Spinal cord (tissue), 10 donors: ENCODE results near the gene ZFX. TPM values are rescaled to one million over a fixed set of nuclear protein-coding genes. Genes with fewer than 3 reads are reported as not detected.

Source experiments
- DNase-seq, 6 donors: peaks; one replicate each; pipeline versions ENCODE4 v3.0.0 to v3.0.0-alpha.2; 2013 to 2015; ENCODE audit warnings: low spot score in 6 of 6, low read depth in 4 of 6
- H3K27ac ChIP-seq: one replicate; pipeline ENCODE4 v1.5.1; 2013; ENCODE audit warnings: low read depth, low read length, control low read depth
- H3K27me3 ChIP-seq: one replicate; pipeline ENCODE4 v1.6.1; 2013; ENCODE audit warnings: low read length; ENCODE audit not compliant: control insufficient read depth, insufficient read depth
- H3K36me3 ChIP-seq: one replicate; pipeline ENCODE4 v1.6.1; 2013; ENCODE audit warnings: low read length; ENCODE audit not compliant: control insufficient read depth, insufficient read depth
- H3K4me1 ChIP-seq: one replicate; pipeline ENCODE4 v1.6.1; 2013; ENCODE audit warnings: low read length; ENCODE audit not compliant: control insufficient read depth, insufficient read depth
- H3K4me3 ChIP-seq: one replicate; pipeline ENCODE4 v1.5.1; 2013; ENCODE audit warnings: low read depth, low read length, control low read depth
- H3K9me3 ChIP-seq: one replicate; pipeline ENCODE4 v1.6.1; 2013; ENCODE audit warnings: low read length; ENCODE audit not compliant: control insufficient read depth, insufficient read depth
- WGBS: methylation state at CpG from one replicate; pipeline ENCODE4 v1.1.5; 2013; ENCODE audit warnings: missing lambda C conversion rate; ENCODE audit not compliant: insufficient coverage; 5-methylcytosine and 5-hydroxymethylcytosine counted together
- polyA plus RNA-seq, 2 donors: library from polyadenylated mRNA; unstranded; fragments of 120-200 nt; gene quantifications; one replicate each; pipeline ENCODE4 v1.2.1, GENCODE V29; 2013; ENCODE audit not compliant: insufficient read length in 2 of 2
- small RNA-seq: library from RNA; depleted of rRNA; stranded (forward); fragments of <200 nt; gene quantifications from one replicate; pipeline ENCODE3, GENCODE V24; 2014; ENCODE audit warnings: low replicate concordance
- total RNA-seq, 2 donors: library from RNA; depleted of rRNA in 1 of 2; stranded (reverse); fragments of 120-200 nt in 1 of 2; fragments of >200 nt in 1 of 2; gene quantifications; one replicate each; pipeline versions ENCODE4 v1.2.3 to v1.2.4, GENCODE V29; 2013 to 2014
- donor health status: healthy.

The ZFX gene
- total and polyA plus RNA-seq, 4 donors = 15.1 to 72.6 (median 40.0) TPM

DNA sequence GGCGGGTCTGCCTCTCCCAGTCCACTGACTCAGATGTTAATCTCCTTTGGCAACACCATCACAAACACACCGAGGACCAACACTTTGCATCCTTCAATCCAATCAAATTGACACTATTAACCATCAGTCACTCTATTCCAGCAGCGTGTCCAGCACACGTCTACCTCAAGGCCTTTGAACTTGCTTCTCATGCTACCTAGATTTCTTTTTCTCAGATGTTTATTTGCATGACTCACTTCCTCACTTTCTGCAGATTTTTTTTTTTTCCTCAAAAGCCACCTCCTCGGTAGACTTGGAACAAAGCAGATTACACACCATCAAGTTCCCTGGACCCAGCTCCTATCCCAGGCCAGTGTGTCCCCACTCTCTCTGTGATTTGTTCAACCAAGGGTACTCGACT, 114.9 kb downstream of the ZFX start:
- 74% methylated on average over 5 of the region's 6 CpGs for WGBS
- no peaks in the 10 kb centered on the region for H3K4me1 ChIP-seq
- H3K27me3 ChIP-seq = peaks cover 32% of the 10 kb centered on the region
- no peaks in the 10 kb centered on the region for H3K9me3 ChIP-seq
- no peak overlapping the region for H3K27ac ChIP-seq
- no peak overlapping the region for H3K4me3 ChIP-seq
- no peak for DNase-seq
- H3K36me3 ChIP-seq = no peaks in the 10 kb centered on the region

Small RNA genes lying within 50 kb of the gene (small RNA-seq; reads per million reads assigned to genes)
- not detected for gene RF00263

Other genes with a start within 250 kb of the ZFX start
- 10 to 100 TPM; 34.5 to 50.0 TPM for gene APOO, start 241.8 kb upstream of the ZFX start, total RNA-seq
- 10 to 100 TPM; 73.3 to 79.7 TPM for gene APOO, start 241.8 kb upstream of the ZFX start, polyA plus RNA-seq
- gene CXorf58, start 241.7 kb upstream of the ZFX start, total RNA-seq = under 1 TPM; 0.11 to 0.30 TPM
- under 1 TPM; 0.25 to 0.38 TPM for gene CXorf58, start 241.7 kb upstream of the ZFX start, polyA plus RNA-seq
- 10 to 100 TPM; 16.3 to 28.0 TPM for gene KLHL15, start 122.5 kb upstream of the ZFX start, total RNA-seq
- gene KLHL15, start 122.5 kb upstream of the ZFX start, polyA plus RNA-seq = 1 to 10 TPM; 7.4 to 9.8 TPM
- 100 to 1,000 TPM; 122 to 158 TPM for gene EIF2S3, start 94.8 kb upstream of the ZFX start, total RNA-seq
- gene EIF2S3, start 94.8 kb upstream of the ZFX start, polyA plus RNA-seq = 100 to 1,000 TPM in 1 of 2 donors, 10 to 100 TPM in 1; 86.1 to 100 TPM
- gene SUPT20HL2, start 164.3 kb downstream of the ZFX start, total RNA-seq = under 1 TPM in 1 of 2 donors, not detected in 1; 0.06 TPM
- under 1 TPM in 1 of 2 donors, not detected in 1; 0.13 TPM for gene SUPT20HL2, start 164.3 kb downstream of the ZFX start, polyA plus RNA-seq
- not detected for gene SUPT20HL1, start 210.9 kb downstream of the ZFX start, total RNA-seq
- under 1 TPM; 0.09 to 0.27 TPM for gene SUPT20HL1, start 210.9 kb downstream of the ZFX start, polyA plus RNA-seq